Cardiac muscle cell (in vitro differentiated cells and primary cell): ENCODE measurements around the gene KLHL2. TPM values are rescaled to one million over a fixed set of nuclear protein-coding genes. Genes with fewer than 3 reads are reported as not detected.
"Not testable (repeated sequence)": the region's sequence is repeated elsewhere in the genome, so short reads cannot be mapped to it uniquely, and the experiment has no call there.

Source experiments
- DNase-seq, 2 donors: peaks; one replicate each; pipeline versions ENCODE4 v3.0.0 to v3.0.0-alpha.2; 2010 to 2017; ENCODE audit warnings: low read depth in 1 of 2, low spot score in 1 of 2
- H3K27ac ChIP-seq: fragments of 200-600 bp; sonication (generic); 2 replicates; pipeline ENCODE4 v1.5.1; 2016
- H3K27me3 ChIP-seq: fragments of 200-600 bp; sonication (generic); 2 replicates; pipeline ENCODE4 v1.6.0; 2016; ENCODE audit warnings: control low read depth
- H3K36me3 ChIP-seq: fragments of 200-600 bp; sonication (generic); 2 replicates; pipeline ENCODE4 v1.5.1; 2016; ENCODE audit warnings: control low read depth
- H3K4me1 ChIP-seq: fragments of 200-600 bp; sonication (generic); 2 replicates; pipeline ENCODE4 v1.8.1; 2017; ENCODE audit warnings: low read depth, mild to moderate bottlenecking, mixed run types
- H3K4me3 ChIP-seq: fragments of 200-600 bp; sonication (generic); 2 replicates; pipeline ENCODE4 v1.5.1; 2016; ENCODE audit warnings: mild to moderate bottlenecking
- H3K9me3 ChIP-seq: fragments of 200-600 bp; sonication (generic); 2 replicates; pipeline ENCODE4 v1.5.1; 2017; ENCODE audit warnings: low read depth, mild to moderate bottlenecking, control low read depth
- polyA plus RNA-seq: library from polyadenylated mRNA; unstranded; fragments of >200 nt; fragmentation: Nextera tagmentation; extraction: Ambion mirVana; gene quantifications from 2 replicates; pipeline ENCODE4 v1.2.1, GENCODE V29; 2016
- total RNA-seq: library from RNA; depleted of rRNA; stranded (reverse); fragments of >200 nt; gene quantifications from 2 replicates; pipeline ENCODE4 v1.2.3, GENCODE V29; 2016
- TF ChIP-seq, protein P1 (sequence below): IDR thresholded peaks from 2 replicates; pipeline ENCODE4 v1.5.1; 2012; ENCODE audit warnings: low read depth, mild to moderate bottlenecking, low read length

KLHL2 gene
- total and polyA plus RNA-seq, 2 experiments from 2014 or later: 39.7 to 39.8 TPM

GRCh38 chr4:165331359-165331758 lies 124.0 kb downstream of the KLHL2 start:
- peaks cover 48% of the 10 kb centered on the region for H3K4me1 ChIP-seq

GRCh38 chr4:165331823-165332222 lies 124.5 kb downstream of the KLHL2 start:
- Histone ChIP-seq H3K4me3 (peak overlapping the region; percentile 62), H3K27ac (peak overlapping the region; percentile 49), H3K9me3 (no peaks in the 10 kb centered on the region), H3K4me1 (peaks cover 48% of the 10 kb centered on the region), H3K36me3 (peaks cover 19% of the 10 kb centered on the region), H3K27me3 (no peaks in the 10 kb centered on the region)
- DNase-seq: no peak
- TF ChIP-seq, protein P1, sequence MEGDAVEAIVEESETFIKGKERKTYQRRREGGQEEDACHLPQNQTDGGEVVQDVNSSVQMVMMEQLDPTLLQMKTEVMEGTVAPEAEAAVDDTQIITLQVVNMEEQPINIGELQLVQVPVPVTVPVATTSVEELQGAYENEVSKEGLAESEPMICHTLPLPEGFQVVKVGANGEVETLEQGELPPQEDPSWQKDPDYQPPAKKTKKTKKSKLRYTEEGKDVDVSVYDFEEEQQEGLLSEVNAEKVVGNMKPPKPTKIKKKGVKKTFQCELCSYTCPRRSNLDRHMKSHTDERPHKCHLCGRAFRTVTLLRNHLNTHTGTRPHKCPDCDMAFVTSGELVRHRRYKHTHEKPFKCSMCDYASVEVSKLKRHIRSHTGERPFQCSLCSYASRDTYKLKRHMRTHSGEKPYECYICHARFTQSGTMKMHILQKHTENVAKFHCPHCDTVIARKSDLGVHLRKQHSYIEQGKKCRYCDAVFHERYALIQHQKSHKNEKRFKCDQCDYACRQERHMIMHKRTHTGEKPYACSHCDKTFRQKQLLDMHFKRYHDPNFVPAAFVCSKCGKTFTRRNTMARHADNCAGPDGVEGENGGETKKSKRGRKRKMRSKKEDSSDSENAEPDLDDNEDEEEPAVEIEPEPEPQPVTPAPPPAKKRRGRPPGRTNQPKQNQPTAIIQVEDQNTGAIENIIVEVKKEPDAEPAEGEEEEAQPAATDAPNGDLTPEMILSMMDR: no peak

More at GRCh38 chr4:165331359-165331758, 124.0 kb downstream of the KLHL2 start:
- Histone ChIP-seq H3K36me3 (peaks cover 19% of the 10 kb centered on the region), H3K27ac (no peak overlapping the region), H3K27me3 (no peaks in the 10 kb centered on the region), H3K9me3 (no peaks in the 10 kb centered on the region), H3K4me3 (peak overlapping the region; percentile 62)
- no peak for DNase-seq
- TF ChIP-seq, protein P1: no peak

DNA sequence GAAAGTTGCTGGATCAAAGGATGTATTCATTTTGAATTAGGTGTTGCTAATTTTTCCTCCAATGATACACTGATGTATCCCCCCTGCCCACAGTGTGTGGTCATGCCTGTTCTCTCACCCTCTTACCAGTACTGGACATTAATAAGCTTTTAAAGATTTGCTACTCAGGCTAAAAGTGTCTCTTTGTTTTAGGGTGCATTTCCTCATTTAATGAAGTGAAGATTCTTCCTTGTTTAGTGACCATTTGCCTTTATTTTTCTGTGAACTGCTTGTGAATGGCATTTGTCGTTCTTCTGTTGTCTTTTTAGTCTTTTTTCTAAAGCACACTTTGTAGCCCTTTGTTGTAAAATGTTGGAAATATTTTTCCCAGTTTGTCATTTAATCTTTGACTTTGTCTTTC lies 125.1 kb downstream of the KLHL2 start:
- Histone ChIP-seq H3K27me3 (no peaks in the 10 kb centered on the region), H3K36me3 (peaks cover 24% of the 10 kb centered on the region), H3K27ac (peak overlapping the region; percentile 49), H3K9me3 (no peaks in the 10 kb centered on the region), H3K4me1 (peaks cover 55% of the 10 kb centered on the region), H3K4me3 (peak overlapping the region; percentile 62)
- TF ChIP-seq, protein P1: no peak
- no peak for DNase-seq

- Histone ChIP-seq H3K36me3 (peaks cover 48% of the 10 kb centered on the region), H3K4me1 (peaks cover 58% of the 10 kb centered on the region)
Observed at GRCh38 chr4:165335163-165335703, 127.9 kb downstream of the KLHL2 start.

DNA sequence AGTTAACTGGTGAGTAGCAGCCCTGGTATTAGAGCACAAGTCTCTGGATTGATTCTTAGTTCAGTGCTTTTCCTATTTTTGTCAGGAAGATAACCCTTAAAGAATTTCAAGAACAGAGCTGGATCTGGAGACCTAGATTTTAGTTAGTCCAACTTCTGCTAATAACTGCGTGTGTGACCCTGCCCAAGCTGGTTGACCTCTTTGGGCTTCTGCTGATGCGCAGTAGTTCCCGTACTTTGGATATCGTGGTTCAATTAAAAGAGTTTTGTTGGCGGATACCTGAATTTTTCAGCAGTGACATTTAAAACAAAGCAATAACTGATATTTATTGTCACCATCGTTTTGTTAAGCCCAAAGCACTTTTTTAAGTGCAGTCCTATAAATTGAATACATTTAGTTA lies 129.4 kb downstream of the KLHL2 start:
- H3K4me3 ChIP-seq: no peak overlapping the region
- no peaks in the 10 kb centered on the region for H3K27me3 ChIP-seq
- DNase-seq: no peak
- peak overlapping the region; percentile 27 for H3K27ac ChIP-seq
- peaks cover 63% of the 10 kb centered on the region for H3K36me3 ChIP-seq
- peaks cover 47% of the 10 kb centered on the region for H3K4me1 ChIP-seq
- TF ChIP-seq, protein P1: no peak
- H3K9me3 ChIP-seq: no peaks in the 10 kb centered on the region

More at GRCh38 chr4:165335163-165335703, 127.9 kb downstream of the KLHL2 start:
- Histone ChIP-seq H3K4me3 (no peak overlapping the region), H3K9me3 (no peaks in the 10 kb centered on the region), H3K27me3 (no peaks in the 10 kb centered on the region), H3K27ac (peak overlapping the region; percentile 42)
- TF ChIP-seq, protein P1: no peak
- no peak for DNase-seq

DNA sequence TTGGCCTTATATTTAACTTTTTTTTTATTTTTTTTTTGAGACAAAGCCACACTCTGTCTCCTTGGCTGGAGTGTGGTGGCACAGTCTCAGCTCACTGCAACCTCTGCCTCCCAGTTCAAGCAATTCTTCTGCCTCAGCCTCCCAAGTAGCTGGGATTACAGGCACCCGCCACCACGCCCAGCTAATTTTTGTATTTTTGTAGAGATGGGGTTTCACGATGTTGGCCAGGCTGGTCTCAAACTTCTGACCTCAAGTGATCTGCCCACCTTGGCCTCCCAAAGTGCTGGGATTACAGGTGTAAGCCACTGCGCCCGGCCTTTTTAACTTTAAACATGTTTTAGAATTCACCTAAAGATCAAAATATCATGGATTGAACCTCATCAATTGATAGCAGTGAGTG lies 135.0 kb downstream of the KLHL2 start:
- not testable (repeated sequence) for H3K27me3 ChIP-seq, DNase-seq, H3K4me1 ChIP-seq, H3K9me3 ChIP-seq, H3K4me3 ChIP-seq
- Histone ChIP-seq H3K36me3 (peaks cover 52% of the 10 kb centered on the region), H3K27ac (peak overlapping the region; percentile 54)
